HG03175 (cell line): Measurements from ENCODE around the gene OTOP2.

ENCODE experiments used
- ATAC-seq: cut with Tn5 transposase; IDR thresholded peaks from one replicate; pipeline ENCODE4 v1.9.1; 2021; ENCODE audit warnings: mild to moderate bottlenecking, moderate library complexity; ENCODE audit not compliant: unreplicated experiment

The OTOP2 gene

DNA sequence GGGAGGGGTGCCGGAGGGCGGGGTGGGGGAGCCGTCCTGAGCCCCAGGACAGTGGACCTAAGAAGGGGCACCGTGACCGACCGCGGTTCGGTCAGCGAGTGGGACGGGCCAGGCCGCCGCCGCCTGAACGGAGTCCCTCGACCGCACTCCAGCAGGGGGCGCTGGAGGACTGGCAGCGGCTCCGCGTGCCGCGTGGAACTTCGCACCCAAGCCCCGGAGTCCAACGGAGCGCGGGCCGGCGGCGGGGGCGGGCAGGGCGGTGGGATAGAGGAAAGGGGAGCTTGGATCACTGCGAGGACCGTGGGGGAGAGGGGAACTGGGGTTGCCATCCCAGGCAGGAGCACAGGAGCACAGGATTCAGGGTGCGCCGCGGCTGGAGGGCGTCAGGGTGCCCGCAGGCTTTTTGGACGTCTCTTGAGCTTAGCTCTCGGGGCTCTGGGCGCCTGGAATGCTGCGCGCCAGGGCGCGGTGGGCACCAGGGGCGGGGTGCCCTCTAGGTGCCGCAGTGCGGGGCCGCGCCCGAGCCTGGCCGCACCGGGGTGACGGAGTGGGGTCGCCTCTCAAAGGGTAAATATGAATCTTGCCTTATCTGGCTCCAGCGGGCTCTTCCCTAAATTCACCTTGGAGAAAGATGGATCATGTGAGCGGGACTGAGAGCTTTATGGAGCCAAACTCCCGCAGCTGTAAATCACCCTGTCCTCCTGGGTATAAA is 379 bp upstream of the OTOP2 start:
- ATAC-seq, result no peak

DNA sequence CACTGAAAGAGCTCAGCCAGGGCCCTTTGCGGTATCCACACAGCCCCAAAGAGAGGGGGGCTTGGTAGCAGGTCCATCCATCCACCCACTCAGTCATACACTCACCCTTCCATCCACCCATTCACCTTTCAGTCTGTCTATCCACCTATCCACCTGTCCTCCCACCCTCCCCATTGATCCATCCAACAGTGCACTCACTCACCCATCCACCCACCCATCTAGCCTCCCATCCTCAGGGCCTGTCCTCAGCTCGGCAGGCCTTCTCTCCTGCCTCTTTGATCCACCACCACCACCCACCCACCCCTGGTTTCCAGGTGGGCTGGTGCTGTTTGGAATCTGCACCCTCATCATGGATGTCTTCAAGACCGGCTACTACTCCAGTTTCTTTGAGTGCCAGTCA is 1.2 kb downstream of the OTOP2 start:
- no peak for ATAC-seq

DNA sequence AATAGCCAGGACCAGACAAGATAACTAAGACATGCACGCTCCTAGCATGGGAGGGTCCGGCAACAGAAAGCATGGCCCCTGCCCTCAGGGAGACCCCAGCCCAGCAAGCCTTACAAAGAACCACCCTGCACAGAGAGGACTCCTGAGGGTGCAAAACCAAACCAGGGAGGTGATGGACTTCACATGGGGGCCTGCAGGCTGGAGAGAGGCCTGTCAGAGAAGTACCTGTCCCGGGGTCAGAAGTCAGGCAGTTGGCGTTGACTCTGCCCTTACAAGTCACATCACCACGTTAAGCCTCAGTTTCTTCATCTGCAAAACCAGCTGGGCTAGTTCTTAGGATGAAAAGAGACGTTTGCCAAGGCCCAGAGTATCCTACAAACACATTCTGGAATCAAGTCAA is 4.7 kb downstream of the OTOP2 start:
- no peak for ATAC-seq

DNA sequence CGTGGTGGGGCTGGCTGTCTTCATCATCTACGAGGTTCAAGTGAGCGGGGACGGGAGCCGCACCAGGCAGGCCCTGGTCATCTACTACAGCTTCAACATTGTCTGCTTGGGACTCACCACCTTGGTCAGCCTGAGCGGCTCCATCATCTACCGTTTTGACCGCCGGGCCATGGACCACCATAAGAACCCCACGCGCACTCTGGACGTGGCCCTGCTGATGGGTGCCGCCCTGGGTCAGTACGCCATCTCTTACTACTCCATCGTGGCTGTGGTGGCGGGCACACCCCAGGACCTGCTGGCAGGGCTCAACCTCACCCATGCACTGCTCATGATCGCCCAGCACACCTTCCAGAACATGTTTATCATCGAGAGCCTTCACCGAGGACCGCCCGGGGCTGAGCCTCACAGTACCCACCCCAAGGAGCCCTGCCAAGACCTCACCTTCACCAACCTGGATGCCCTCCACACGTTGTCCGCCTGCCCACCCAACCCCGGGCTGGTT is 6.5 kb downstream of the OTOP2 start:
- ATAC-seq, result no peak

DNA sequence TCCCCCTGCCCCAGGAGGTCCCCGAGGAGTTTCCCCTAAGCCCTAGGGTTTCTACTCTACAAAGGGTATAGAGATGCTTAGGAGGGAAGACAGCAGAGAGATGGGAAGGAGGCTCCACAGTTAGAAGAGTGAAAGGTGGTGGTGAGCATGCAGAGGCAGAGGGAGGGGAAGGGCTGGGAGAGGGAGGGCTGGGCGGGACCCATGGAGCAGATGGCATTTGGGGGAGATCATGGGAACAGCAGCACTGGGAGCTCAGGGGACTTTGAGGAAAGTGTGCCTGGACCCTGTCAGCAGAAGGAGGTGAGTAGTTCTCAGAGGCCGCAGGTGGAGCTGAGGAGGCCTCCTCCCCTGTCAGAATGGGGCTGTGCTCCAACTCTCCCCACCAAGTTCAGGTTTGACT is 11.0 kb downstream of the OTOP2 start:
- ATAC-seq, result no peak

DNA sequence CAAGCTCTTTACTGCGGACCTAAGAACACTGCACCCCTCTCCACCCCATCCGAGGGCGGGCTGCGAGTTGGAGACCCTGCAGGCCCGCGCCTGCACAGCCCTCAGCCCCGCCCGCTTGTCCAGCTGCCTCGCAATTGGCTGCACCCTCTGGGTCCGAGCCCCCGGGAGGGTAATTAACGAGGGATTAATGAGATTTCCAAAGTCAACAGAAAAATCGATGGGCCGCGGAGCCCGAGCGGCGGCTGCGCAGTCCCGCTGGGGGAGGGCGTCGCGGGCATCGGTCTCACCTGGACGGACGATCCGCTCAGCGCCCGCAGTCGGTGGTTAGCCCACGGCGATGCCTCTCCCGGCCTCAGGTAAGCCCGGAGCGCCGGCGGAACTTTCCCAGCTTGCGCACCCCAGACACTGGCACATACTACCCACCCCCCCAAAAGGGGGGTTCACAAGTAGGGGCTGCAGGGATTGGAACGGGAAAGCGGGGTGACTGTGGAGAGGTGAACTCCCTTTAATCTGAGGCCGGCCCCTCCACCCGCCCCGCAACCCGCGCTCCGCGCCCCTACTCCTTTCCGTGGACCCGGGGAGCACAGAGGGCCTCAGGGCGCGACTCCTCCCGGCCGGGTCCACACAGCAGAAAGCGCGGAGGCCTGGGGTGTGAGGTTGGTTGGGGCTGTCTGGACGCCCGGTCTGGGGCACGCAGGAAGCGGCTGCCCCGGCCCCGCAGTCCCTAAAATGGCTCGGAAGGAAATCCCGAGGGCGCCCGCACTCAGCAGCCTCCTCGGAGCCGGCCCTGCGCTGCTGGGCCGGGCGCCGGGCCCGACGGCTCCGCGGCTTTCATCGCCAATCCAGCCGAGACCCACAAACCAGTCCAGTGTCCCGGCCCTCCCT is 11.8 kb downstream of the OTOP2 start, which contains the start of gene OTOP3:
TSS of gene OTOP3 (plus strand) at position 314 of the 885 bp plus-strand sequence. CDS start at position 338, 24 bp downstream.
- no peak for ATAC-seq

DNA sequence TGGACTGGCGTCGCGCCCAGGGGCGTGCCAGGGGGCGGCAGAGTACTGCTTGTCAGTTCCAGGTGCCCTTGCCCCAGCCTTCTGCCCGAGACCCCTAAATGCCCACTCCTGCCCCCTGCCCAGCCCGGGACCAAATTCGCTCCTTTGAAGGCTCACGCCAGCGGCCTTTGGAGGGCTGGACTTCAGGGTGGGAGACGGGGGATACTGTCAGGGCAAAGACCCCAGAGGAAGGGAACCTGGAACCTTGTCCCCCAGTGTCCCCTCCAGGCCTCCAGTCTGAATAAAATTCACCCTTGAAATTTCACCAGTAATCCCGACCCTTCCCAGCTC is 12.4 kb downstream of the OTOP2 start:
- no peak for ATAC-seq

DNA sequence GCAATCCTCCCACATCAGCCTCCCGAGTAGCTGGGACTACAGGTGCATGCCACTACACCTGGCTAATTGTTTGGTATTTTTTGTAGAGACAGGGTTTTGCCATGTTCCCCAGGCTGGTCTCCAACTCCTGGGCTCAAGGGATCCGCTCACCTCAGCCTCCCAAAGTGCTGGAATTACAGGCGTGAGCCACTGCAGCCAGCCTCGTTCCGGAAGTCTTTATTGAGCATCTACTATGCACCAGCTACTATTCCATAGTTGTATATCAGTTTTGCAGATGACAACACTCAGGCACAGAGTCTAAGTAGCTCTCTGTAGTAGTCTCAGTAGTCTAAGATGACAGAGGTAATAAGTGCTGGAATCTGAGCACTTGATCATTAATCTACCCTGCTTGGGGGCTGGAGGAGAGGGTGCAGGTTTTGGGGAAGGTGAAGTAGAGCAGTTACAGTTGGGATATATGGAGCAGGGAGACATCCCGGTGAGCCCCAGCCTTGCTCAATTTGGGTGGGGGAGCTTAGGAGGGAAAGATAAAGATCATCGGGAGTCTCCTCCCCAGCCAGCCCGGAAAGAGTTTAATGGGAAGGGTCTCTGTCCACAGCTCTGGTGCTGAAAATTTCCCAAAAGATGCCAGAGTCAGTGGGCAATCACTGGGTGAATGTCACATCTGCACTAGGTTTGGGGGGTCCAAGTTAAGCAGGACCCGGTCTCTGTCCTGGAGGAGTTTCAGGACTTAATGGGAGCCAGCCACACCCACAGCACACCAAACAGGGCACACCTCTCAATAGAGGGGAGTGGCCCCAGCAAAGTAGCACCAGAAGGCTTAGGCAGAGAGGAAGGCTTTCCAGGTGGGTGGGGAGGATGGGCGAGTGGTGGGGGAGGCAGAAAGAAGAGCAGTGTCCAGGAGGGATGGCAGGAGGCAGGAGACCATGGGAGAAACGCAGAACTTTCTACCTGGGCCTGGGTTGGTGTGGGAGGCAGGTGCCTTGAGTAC is 13.3 kb downstream of the OTOP2 start:
- ATAC-seq, result no peak

DNA sequence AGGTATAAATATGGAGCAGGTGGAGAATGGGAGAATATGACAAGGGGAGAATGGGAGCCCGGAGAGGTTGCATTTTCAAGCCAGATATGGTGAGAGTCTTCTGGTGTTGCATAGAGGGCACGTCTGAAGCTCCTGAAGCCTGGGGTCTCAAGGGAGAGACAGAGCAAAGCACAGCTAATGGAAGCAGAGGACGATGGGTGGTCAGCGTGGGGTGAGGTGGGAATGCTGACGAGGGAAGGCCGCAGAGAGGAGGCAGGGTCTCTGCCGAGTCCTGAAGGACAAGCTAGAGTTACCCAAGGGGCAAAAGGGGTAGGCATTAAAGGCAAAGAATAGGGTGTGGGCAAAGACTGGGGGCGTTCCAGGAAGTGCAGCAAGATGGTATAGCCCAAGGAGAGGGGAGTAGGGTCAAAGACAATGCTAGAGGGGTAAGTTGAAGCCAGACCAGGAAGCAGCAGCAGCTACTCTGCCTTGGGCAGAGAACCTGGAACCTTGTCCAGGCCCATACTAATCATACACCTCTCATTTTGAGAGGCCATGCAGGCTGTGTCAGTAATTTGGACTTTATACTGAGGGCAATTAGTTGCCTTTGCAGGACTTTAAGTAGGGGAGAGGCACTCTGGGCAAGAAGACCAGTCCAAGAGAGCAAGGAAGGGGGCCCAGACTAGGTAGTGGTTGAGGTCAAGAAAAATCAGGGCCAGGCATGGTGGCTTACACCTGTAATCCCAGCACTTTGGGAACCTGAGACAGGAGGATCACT is 14.3 kb downstream of the OTOP2 start:
- no peak for ATAC-seq

DNA sequence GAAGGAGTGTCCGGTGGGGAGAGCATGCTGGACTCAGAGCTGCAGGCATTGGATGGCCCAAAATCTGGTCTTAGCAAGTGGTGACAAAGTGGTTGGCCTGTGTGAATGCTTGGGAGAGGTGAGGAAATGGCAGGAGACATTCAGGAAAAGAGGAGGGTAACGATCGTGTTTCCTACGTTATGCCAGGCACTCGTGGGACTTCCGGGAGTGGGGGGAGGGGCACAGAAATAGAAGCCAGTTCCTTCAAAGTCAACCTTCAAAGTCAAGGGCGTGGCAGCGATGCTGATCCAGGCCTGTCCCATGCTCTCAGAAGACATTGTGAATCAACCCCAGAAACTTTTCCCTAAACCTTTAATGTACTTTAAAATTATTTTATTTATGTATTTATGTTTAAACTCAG is 15.5 kb downstream of the OTOP2 start:
- ATAC-seq, result no peak

DNA sequence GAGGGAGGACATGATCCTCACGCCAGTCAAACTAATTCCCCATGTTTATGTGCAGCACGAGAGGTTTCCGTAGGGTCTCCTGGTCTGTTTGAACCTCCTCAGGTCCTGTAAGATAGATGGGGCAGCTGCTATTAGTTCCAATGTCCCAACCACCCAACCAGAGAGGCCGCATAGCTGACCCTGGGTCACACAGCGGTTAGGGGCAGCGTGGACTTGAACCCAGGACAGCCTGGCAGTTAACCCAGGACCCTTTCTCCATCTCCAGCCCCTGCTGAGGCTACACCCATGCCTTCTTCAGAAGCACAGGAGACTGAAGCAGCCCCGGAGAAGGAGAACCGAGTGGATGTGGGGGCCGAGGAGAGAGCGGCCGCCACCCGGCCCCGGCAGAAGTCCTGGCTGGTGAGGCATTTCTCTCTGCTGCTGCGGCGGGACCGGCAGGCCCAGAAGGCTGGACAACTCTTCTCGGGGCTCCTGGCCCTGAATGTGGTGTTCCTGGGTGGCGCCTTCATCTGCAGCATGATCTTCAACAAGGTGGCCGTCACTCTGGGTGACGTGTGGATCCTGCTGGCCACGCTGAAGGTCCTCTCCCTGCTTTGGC is 17.2 kb downstream of the OTOP2 start:
- ATAC-seq, result no peak

DNA sequence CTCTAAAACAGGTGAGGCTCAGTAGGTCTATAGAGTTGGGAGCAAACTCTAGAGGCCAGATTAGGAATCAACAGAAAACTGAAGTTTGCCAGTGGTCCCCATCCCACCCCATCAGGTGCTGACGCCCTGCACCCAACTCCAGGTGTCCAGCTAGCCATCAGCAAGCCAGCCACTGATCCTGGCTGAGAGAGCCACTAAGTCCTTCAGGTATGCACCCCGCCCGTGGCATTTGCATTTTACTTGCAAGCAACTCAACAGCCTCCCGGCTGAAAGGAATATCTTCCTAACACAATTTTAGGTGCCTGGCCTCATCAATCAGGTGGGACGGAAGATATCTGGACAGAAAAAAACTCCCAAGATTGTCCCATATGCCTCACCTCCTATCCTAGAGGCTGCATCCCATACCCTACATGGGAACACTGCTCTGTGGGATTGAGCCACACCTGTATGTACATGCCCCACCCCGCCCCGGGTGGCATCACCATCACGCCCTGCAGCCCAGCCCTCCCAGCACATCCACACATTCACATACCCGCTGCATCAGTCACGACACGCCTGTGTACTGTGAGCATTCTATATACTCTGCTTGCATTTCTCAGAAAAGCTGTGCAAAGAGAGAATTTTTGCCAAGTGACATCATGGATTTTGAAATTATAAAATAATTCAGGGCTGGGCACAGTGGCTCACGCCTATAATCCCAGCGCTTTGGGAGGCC is 19.9 kb downstream of the OTOP2 start:
- ATAC-seq, result no peak

DNA sequence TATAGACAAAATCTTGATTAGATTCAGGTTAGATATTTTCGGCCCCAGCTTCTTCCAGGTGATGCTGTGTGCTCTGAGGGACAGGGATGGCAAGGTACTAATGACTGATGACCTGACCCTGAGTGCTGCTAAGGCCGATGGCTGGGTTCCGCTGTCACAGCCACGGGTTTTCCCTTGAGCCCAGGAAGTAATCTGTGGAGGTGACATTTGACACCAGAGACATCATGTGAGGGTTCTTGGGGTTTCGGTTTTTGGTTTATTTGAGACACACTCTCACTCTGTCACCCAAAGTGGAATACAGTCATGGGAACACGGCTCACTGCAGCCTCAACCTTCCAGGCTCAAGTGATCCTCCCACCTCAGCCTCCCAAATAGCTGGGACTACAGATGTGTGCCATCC is 21.5 kb downstream of the OTOP2 start:
- no peak for ATAC-seq

DNA sequence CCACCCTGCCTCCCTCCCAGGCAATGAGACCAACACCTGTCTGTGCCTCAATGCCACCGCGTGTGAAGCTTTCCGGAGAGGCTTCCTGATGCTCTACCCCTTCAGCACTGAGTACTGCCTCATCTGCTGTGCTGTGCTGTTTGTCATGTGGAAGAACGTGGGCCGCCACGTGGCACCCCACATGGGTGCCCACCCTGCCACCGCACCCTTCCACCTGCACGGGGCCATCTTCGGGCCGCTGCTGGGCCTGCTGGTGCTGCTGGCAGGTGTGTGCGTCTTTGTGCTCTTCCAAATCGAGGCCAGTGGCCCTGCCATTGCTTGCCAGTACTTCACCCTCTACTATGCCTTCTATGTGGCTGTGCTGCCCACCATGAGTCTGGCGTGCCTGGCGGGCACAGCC is 22.6 kb downstream of the OTOP2 start:
- ATAC-seq, result no peak

DNA sequence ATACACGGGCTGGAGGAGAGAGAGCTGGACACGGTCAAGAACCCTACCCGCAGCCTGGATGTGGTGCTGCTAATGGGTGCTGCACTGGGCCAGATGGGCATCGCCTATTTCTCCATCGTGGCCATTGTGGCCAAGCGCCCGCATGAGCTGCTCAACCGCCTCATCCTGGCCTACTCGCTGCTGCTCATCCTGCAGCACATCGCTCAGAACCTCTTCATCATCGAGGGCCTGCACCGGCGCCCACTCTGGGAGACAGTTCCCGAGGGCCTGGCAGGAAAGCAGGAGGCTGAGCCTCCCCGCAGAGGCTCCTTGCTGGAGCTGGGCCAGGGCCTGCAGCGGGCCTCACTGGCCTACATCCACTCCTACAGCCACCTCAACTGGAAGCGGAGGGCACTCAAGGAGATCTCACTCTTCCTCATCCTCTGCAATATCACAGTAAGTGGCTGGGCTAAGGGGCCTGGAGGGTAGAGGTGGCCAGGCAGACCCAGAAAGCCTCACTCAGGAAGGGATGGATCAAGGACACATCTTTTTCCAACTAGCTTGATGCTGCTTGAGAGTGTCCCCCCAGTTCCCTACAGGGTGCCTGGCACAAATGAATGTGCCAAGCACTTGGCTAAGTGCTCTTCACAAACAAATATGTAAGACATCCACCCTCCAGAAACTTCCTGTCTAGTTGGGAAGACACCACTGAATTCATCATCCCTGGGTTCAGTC is 23.1 kb downstream of the OTOP2 start:
- ATAC-seq, result no peak

DNA sequence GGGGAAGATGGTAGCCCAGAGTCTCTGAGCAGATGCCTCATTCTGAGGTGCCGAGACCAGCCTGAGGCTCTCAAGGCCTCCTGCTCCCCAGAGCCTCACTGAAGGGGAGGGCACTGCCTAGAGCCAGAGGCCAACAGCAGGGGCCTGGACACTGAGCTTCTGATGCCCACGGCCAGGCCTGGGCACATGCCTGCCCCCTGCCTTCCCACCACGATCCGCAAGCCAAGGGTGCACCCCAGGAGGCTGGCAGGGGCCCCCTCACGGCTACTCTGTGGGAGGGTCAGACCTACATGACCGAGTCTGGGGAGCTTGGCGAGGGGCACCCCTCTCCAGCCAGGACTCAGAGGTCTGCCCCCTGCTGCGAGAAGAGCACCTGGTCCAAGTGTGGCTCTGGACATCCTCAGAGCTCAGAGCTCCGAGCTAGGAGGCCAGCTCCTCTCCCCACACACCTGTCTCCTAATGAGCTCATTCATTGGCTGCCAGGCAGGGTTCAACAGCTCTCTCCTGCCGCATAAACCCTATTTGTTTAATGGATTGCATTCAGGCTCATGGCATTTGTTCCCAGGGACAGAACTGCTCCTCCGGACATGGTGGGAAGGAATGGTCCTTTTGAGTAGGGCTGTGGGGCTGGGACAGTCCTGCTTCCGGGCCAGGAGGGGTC is 25.5 kb downstream of the OTOP2 start:
- no peak for ATAC-seq

DNA sequence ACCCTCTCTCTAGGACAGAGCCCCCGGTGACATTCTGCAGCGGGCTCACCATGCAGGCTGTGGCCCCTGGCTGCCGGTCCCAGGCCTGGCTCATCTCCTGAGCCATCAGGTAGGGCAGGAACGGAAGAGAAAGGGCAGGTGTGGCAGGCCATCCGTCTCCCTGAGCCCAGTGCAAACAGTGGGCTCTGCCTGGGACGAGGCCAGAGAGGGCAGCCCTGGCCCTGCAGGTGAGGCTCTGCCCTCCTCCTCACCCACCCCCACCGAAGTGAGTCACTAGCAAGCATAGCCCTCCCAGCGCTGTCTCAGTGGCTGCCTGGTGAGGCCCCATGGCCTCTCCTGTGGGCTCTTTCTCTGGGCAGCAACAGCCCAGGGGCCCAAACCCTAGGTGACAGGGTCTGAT is 26.1 kb downstream of the OTOP2 start:
- ATAC-seq, result no peak

DNA sequence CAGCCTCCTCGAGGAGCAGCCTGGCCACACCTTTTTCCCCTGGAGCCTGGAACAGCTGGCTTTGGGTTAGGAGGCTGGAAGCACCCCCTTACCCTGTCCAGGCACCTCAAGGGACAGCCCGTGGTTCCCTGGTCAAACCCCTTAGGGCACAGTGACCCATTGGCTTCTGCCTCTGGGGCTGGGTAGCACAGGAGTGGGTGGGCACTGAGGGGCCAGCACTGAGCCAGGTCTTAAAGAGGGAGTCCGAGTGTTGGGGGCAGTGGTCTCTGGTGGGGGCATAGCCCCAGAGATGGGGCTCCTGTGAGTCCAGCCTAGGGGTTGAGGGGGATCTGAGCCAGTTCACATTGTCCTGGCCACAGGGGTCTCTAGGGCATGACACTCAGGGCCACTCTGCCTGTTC is 27.0 kb downstream of the OTOP2 start:
- ATAC-seq, result no peak
